Neural cell (in vitro differentiated cells): Measurements from ENCODE around the gene YWHAQ.

ENCODE experiments used
- EP300 ChIP-seq: fragments of 450-650 bp; conservative IDR thresholded peaks from 2 replicates; pipeline ENCODE4 v1.6.1; 2014; ENCODE audit warnings: antibody characterized with exemption, mild to moderate bottlenecking, moderate library complexity; ENCODE audit not compliant: poor library complexity, severe bottlenecking
- EZH2 ChIP-seq: fragments of 200-600, 300-800 bp; shearing (Covaris generic), sonication (generic); IDR thresholded peaks from 2 replicates; pipeline ENCODE4 v1.6.1; 2014; ENCODE audit warnings: antibody characterized with exemption, low read length, borderline replicate concordance, mild to moderate bottlenecking; ENCODE audit not compliant: insufficient read depth, poor library complexity, severe bottlenecking
- MXI1 ChIP-seq: fragments of 450-650 bp; conservative IDR thresholded peaks from 2 replicates; pipeline ENCODE4 v1.6.1; 2014; ENCODE audit warnings: antibody characterized with exemption, mild to moderate bottlenecking; ENCODE audit not compliant: poor library complexity, severe bottlenecking
- POLR2AphosphoS5 ChIP-seq: IDR thresholded peaks from 2 replicates; pipeline ENCODE4 v1.6.1; 2012
- SMC3 ChIP-seq: fragments of 450-650 bp; conservative IDR thresholded peaks from 2 replicates; pipeline ENCODE4 v1.6.1; 2014; ENCODE audit warnings: antibody characterized with exemption, mild to moderate bottlenecking, moderate library complexity; ENCODE audit not compliant: poor library complexity
- TAF1 ChIP-seq: IDR thresholded peaks from 2 replicates; pipeline ENCODE4 v1.6.1; 2012; ENCODE audit warnings: low read depth
- TF ChIP-seq, protein P1 (sequence below): fragments of 450-650 bp; IDR thresholded peaks from 2 replicates; pipeline ENCODE4 v1.5.1; 2014; ENCODE audit warnings: antibody characterized with exemption, mild to moderate bottlenecking, moderate library complexity; ENCODE audit not compliant: poor library complexity, severe bottlenecking

DNA sequence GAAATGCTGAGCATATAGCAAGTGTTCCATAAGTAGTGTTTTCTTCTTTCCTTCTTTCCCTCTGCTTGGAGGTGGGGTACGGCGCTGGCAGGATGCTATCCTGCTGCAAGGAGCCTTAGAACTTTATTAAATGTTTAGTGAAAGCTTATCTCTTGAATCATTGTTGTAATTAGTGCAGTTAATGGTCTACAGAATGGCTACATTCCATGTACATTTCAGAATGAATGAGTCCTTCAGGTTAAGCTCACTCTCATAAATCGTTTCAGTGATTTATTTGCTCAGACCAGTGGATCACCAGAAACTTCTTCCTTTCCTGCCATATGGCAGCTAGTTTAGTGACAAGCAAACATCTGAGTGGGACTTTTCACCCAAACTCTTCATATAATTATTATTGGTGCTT is 3.3 kb upstream of the YWHAQ start:
- no peak for TF ChIP-seq POLR2AphosphoS5
- TF ChIP-seq EP300, result no peak
- TF ChIP-seq, protein P1, sequence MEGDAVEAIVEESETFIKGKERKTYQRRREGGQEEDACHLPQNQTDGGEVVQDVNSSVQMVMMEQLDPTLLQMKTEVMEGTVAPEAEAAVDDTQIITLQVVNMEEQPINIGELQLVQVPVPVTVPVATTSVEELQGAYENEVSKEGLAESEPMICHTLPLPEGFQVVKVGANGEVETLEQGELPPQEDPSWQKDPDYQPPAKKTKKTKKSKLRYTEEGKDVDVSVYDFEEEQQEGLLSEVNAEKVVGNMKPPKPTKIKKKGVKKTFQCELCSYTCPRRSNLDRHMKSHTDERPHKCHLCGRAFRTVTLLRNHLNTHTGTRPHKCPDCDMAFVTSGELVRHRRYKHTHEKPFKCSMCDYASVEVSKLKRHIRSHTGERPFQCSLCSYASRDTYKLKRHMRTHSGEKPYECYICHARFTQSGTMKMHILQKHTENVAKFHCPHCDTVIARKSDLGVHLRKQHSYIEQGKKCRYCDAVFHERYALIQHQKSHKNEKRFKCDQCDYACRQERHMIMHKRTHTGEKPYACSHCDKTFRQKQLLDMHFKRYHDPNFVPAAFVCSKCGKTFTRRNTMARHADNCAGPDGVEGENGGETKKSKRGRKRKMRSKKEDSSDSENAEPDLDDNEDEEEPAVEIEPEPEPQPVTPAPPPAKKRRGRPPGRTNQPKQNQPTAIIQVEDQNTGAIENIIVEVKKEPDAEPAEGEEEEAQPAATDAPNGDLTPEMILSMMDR, result no peak
- TF ChIP-seq EZH2, result no peak
- no peak for TF ChIP-seq TAF1
- TF ChIP-seq SMC3, result no peak
- no peak for TF ChIP-seq MXI1
